ENCODE data around the gene ZNF467. TPM values are rescaled to one million over a fixed set of nuclear protein-coding genes. Genes with fewer than 3 reads are reported as not detected.

The ZNF467 gene
- total and polyA plus RNA-seq, 2 experiments from 2014 or later: 0.10 to 0.40 TPM

GRCh38 chr7:149720372-149721083 lies 52.9 kb downstream of the ZNF467 start (continued):
- TF ChIP-seq, protein P1, sequence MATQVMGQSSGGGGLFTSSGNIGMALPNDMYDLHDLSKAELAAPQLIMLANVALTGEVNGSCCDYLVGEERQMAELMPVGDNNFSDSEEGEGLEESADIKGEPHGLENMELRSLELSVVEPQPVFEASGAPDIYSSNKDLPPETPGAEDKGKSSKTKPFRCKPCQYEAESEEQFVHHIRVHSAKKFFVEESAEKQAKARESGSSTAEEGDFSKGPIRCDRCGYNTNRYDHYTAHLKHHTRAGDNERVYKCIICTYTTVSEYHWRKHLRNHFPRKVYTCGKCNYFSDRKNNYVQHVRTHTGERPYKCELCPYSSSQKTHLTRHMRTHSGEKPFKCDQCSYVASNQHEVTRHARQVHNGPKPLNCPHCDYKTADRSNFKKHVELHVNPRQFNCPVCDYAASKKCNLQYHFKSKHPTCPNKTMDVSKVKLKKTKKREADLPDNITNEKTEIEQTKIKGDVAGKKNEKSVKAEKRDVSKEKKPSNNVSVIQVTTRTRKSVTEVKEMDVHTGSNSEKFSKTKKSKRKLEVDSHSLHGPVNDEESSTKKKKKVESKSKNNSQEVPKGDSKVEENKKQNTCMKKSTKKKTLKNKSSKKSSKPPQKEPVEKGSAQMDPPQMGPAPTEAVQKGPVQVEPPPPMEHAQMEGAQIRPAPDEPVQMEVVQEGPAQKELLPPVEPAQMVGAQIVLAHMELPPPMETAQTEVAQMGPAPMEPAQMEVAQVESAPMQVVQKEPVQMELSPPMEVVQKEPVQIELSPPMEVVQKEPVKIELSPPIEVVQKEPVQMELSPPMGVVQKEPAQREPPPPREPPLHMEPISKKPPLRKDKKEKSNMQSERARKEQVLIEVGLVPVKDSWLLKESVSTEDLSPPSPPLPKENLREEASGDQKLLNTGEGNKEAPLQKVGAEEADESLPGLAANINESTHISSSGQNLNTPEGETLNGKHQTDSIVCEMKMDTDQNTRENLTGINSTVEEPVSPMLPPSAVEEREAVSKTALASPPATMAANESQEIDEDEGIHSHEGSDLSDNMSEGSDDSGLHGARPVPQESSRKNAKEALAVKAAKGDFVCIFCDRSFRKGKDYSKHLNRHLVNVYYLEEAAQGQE (IDR thresholded peaks at IDR 0.05; ENCODE audit: unreplicated experiment): no peak
- TF ChIP-seq POLR2AphosphoS5 (IDR thresholded peaks at IDR 0.05; ENCODE audit: low read depth): no peak
- no peak for TF ChIP-seq EZH2phosphoT487 (IDR thresholded peaks at IDR 0.05; ENCODE audit: unreplicated experiment)

DNA sequence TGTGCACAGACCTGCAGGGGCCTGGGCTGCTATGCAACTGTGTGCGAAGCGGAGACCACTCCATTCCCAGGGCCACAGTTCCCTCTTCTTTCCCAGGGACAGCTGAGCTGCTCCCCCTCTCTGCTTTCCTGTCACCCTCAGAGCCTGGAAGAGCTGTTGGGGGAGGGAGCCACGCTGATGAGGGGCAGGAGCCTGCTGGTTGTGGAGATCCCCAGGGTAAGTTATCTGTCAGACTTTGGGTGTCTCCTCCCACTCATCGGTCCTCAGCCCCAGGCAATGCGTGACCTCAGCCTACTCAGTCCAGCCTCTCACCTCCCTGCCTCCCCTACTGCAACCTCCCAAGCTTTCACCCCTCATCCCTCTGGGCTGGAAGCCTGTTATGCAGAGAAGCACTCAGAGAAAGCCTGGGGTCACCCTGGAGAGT lies 53.5 kb downstream of the ZNF467 start:
- no peak overlapping the region for H3K4me3 Mint-ChIP-seq
- Histone ChIP-seq H3K4me3 (no peak overlapping the region), H3K9me2 (ENCODE audit: insufficient read depth) (no peaks in the 10 kb centered on the region), H3F3A (replicated peaks; ENCODE audit: low read depth) (no peaks in the 10 kb centered on the region), H3K36me3 (ENCODE audit: insufficient read depth) (no peaks in the 10 kb centered on the region), H3K27ac (ENCODE audit: low read depth) (no peak overlapping the region), H3K4me2 (no peak overlapping the region), H3K4me1 (ENCODE audit: insufficient read depth) (no peaks in the 10 kb centered on the region; the same call in 1 of the 2 replicates), H3K79me2 (replicated peaks; ENCODE audit: insufficient read depth) (peaks cover 10% of the 10 kb centered on the region; the same call in 1 of the 2 replicates), H3K27me3 (ENCODE audit: insufficient read depth) (0 out of 2 replicates have a peak, but pooled peaks cover 3% of the 10 kb centered on the region), H2AFZ (no peak overlapping the region), H4K20me1 (replicated peaks; ENCODE audit: insufficient read depth) (no peaks in the 10 kb centered on the region; the same call in 1 of the 2 replicates)
- H3K9me3 Mint-ChIP-seq: no peaks in the 10 kb centered on the region
- H3K27ac Mint-ChIP-seq: no peak overlapping the region
- H3K36me3 Mint-ChIP-seq (ENCODE audit: low read depth): peaks cover 18% of the 10 kb centered on the region
- peaks cover 9% of the 10 kb centered on the region for H3K27me3 Mint-ChIP-seq (ENCODE audit: insufficient read depth, low read depth, poor library complexity)
- ATAC-seq (no peak), DNase-seq (ENCODE audit: low spot score) (no peak)
- H3K4me1 Mint-ChIP-seq: peaks cover 11% of the 10 kb centered on the region
- TF ChIP-seq CREB1 (CRISPR knock-in tag; IDR thresholded peaks at IDR 0.05; ENCODE audit: low read depth) (no peak), STAT1 (IDR thresholded peaks at IDR 0.05; ENCODE audit: unreplicated experiment) (no peak), JUNB (IDR thresholded peaks at IDR 0.05; ENCODE audit: unreplicated experiment) (no peak), CTCF (conservative IDR thresholded peaks at IDR 0.05; ENCODE audit: low read depth in 2 of 2) (no peak), ZNF114 (CRISPR knock-in tag; IDR thresholded peaks at IDR 0.05) (no peak), NANOG (IDR thresholded peaks at IDR 0.05; ENCODE audit: borderline replicate concordance) (no peak)
- TF ChIP-seq, protein P2, sequence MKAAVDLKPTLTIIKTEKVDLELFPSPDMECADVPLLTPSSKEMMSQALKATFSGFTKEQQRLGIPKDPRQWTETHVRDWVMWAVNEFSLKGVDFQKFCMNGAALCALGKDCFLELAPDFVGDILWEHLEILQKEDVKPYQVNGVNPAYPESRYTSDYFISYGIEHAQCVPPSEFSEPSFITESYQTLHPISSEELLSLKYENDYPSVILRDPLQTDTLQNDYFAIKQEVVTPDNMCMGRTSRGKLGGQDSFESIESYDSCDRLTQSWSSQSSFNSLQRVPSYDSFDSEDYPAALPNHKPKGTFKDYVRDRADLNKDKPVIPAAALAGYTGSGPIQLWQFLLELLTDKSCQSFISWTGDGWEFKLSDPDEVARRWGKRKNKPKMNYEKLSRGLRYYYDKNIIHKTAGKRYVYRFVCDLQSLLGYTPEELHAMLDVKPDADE (IDR thresholded peaks at IDR 0.05): no peak
- TF ChIP-seq, protein P3, sequence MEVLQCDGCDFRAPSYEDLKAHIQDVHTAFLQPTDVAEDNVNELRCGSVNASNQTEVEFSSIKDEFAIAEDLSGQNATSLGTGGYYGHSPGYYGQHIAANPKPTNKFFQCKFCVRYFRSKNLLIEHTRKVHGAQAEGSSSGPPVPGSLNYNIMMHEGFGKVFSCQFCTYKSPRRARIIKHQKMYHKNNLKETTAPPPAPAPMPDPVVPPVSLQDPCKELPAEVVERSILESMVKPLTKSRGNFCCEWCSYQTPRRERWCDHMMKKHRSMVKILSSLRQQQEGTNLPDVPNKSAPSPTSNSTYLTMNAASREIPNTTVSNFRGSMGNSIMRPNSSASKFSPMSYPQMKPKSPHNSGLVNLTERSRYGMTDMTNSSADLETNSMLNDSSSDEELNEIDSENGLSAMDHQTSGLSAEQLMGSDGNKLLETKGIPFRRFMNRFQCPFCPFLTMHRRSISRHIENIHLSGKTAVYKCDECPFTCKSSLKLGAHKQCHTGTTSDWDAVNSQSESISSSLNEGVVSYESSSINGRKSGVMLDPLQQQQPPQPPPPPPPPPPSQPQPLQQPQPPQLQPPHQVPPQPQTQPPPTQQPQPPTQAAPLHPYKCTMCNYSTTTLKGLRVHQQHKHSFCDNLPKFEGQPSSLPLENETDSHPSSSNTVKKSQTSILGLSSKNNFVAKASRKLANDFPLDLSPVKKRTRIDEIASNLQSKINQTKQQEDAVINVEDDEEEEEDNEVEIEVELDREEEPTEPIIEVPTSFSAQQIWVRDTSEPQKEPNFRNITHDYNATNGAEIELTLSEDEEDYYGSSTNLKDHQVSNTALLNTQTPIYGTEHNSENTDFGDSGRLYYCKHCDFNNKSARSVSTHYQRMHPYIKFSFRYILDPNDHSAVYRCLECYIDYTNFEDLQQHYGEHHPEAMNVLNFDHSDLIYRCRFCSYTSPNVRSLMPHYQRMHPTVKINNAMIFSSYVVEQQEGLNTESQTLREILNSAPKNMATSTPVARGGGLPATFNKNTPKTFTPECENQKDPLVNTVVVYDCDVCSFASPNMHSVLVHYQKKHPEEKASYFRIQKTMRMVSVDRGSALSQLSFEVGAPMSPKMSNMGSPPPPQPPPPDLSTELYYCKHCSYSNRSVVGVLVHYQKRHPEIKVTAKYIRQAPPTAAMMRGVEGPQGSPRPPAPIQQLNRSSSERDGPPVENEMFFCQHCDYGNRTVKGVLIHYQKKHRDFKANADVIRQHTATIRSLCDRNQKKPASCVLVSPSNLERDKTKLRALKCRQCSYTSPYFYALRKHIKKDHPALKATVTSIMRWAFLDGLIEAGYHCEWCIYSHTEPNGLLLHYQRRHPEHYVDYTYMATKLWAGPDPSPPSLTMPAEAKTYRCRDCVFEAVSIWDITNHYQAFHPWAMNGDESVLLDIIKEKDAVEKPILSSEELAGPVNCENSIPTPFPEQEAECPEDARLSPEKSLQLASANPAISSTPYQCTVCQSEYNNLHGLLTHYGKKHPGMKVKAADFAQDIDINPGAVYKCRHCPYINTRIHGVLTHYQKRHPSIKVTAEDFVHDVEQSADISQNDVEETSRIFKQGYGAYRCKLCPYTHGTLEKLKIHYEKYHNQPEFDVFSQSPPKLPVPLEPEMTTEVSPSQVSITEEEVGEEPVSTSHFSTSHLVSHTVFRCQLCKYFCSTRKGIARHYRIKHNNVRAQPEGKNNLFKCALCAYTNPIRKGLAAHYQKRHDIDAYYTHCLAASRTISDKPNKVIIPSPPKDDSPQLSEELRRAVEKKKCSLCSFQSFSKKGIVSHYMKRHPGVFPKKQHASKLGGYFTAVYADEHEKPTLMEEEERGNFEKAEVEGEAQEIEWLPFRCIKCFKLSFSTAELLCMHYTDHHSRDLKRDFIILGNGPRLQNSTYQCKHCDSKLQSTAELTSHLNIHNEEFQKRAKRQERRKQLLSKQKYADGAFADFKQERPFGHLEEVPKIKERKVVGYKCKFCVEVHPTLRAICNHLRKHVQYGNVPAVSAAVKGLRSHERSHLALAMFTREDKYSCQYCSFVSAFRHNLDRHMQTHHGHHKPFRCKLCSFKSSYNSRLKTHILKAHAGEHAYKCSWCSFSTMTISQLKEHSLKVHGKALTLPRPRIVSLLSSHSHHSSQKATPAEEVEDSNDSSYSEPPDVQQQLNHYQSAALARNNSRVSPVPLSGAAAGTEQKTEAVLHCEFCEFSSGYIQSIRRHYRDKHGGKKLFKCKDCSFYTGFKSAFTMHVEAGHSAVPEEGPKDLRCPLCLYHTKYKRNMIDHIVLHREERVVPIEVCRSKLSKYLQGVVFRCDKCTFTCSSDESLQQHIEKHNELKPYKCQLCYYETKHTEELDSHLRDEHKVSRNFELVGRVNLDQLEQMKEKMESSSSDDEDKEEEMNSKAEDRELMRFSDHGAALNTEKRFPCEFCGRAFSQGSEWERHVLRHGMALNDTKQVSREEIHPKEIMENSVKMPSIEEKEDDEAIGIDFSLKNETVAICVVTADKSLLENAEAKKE (CRISPR knock-in tag; IDR thresholded peaks at IDR 0.05): no peak
